Astrocyte (in vitro differentiated cells and primary cell): Measurements from ENCODE around the gene GRIK3.

Source experiments
- CTCF ChIP-seq: IDR thresholded peaks from 2 replicates; pipeline ENCODE4 v1.5.1; 2011; ENCODE audit warnings: low read depth, mild to moderate bottlenecking, inconsistent platforms, low read length, moderate library complexity; ENCODE audit not compliant: insufficient read depth
- EZH2 ChIP-seq: IDR thresholded peaks from 2 replicates; pipeline ENCODE4 v1.6.1; 2012; ENCODE audit warnings: mild to moderate bottlenecking, low read length, inconsistent platforms; ENCODE audit not compliant: insufficient read depth

- TF ChIP-seq EZH2 (no peak), CTCF (no peak)
Observed at GRCh38 chr1:36847186-36847585, 187.1 kb downstream of the GRIK3 start.
